GM04504 (cell line): ENCODE data around the gene SCNM1.
"Not testable (repeated sequence)": the region's sequence is repeated elsewhere in the genome, so short reads cannot be mapped to it uniquely, and the experiment has no call there.

Source experiments
- DNase-seq: peaks from one replicate; pipeline ENCODE4 v3.0.0-alpha.2; 2012; ENCODE audit warnings: low read depth

Gene SCNM1

GRCh38 chr1:151146412-151147131 lies 19.4 kb upstream of the SCNM1 start, which contains the start of gene SEMA6C:
Gene SEMA6C (minus strand): TSS chr1:151146631. CDS start chr1:151142621, 4,010 bp downstream.
- DNase-seq = peak; percentile 84

GRCh38 chr1:151147132-151147503 lies 18.8 kb upstream of the SCNM1 start:
- DNase-seq = no peak

- no peak for DNase-seq
These were observed 18.3 kb upstream of the SCNM1 start for GRCh38 chr1:151147665-151148064.

- no peak for DNase-seq
These were observed 9.5 kb upstream of the SCNM1 start, which contains the start of gene TNFAIP8L2 for GRCh38 chr1:151156515-151156819. Gene TNFAIP8L2 (plus strand): TSS chr1:151156649. CDS start chr1:151158698, 2,049 bp downstream.

- no peak for DNase-seq
These were observed 8.8 kb upstream of the SCNM1 start for GRCh38 chr1:151157067-151157531.

- no peak for DNase-seq
These were observed 7.6 kb upstream of the SCNM1 start for GRCh38 chr1:151158326-151158725.

- DNase-seq = no peak
These were observed 7.1 kb upstream of the SCNM1 start for GRCh38 chr1:151158751-151159251.

GRCh38 chr1:151159373-151159772 lies 6.6 kb upstream of the SCNM1 start:
- no peak for DNase-seq

- DNase-seq = no peak
These were observed 1.1 kb upstream of the SCNM1 start for GRCh38 chr1:151164732-151165280.

- DNase-seq = peak; percentile 24
These were observed 635 bp upstream of the SCNM1 start for GRCh38 chr1:151165281-151165737.

- DNase-seq = peak; percentile 45
These were observed 587 bp downstream of the SCNM1 start for GRCh38 chr1:151166505-151166956.

- no peak for DNase-seq
These were observed 1.2 kb downstream of the SCNM1 start for GRCh38 chr1:151167116-151167515.

GRCh38 chr1:151171190-151171589 lies 5.2 kb downstream of the SCNM1 start:
- DNase-seq = no peak

- DNase-seq = no peak
These were observed 9.2 kb downstream of the SCNM1 start for GRCh38 chr1:151175041-151175741.

- DNase-seq = no peak
These were observed 9.9 kb downstream of the SCNM1 start, which contains the start of gene TMOD4 for GRCh38 chr1:151175863-151176262. Gene TMOD4 (minus strand): TSS chr1:151175981. CDS start chr1:151174875, 1,106 bp downstream.

GRCh38 chr1:151176514-151177045 lies 10.6 kb downstream of the SCNM1 start:
- no peak for DNase-seq

GRCh38 chr1:151184211-151184610 lies 18.3 kb downstream of the SCNM1 start:
- DNase-seq = no peak

GRCh38 chr1:151187205-151187604 lies 21.3 kb downstream of the SCNM1 start:
- DNase-seq = no peak

- not testable (repeated sequence) for DNase-seq
These were observed 22.7 kb downstream of the SCNM1 start for GRCh38 chr1:151188667-151189066.

GRCh38 chr1:151189637-151190445 lies 23.9 kb downstream of the SCNM1 start, which contains the start of gene VPS72:
Gene VPS72 (minus strand): TSS chr1:151190197. CDS start chr1:151190121, 76 bp downstream.
- peak; percentile 72 for DNase-seq

GRCh38 chr1:151192047-151192446 lies 26.1 kb downstream of the SCNM1 start:
- DNase-seq = no peak
